Muscle of leg (tissue), 11 donors: ENCODE data around the gene MAD1L1. TPM values are rescaled to one million over a fixed set of nuclear protein-coding genes. Genes with fewer than 3 reads are reported as not detected.
A peak's percentile ranks its signal among the peaks of the same experiment; 100 is the strongest.

Source experiments
- DNase-seq: peaks from one replicate; pipeline ENCODE4 v3.0.0; 2013
- H3K27ac ChIP-seq: one replicate; pipeline ENCODE4 v1.5.1; 2013; ENCODE audit warnings: mild to moderate bottlenecking, low read length, control low read depth
- H3K27me3 ChIP-seq: one replicate; pipeline ENCODE4 v1.6.1; 2013; ENCODE audit warnings: low read length; ENCODE audit not compliant: control insufficient read depth, insufficient read depth
- H3K36me3 ChIP-seq: one replicate; pipeline ENCODE4 v1.6.1; 2013; ENCODE audit warnings: low read length; ENCODE audit not compliant: control insufficient read depth, insufficient read depth
- H3K4me1 ChIP-seq: one replicate; pipeline ENCODE4 v1.6.1; 2013; ENCODE audit warnings: low read length; ENCODE audit not compliant: control insufficient read depth, insufficient read depth
- H3K4me3 ChIP-seq: one replicate; pipeline ENCODE4 v1.5.1; 2013; ENCODE audit warnings: low read length, control low read depth
- H3K9me3 ChIP-seq: replicated peaks from 2 replicates; pipeline ENCODE4 v1.6.1; 2013; ENCODE audit warnings: low read depth, low read length; ENCODE audit not compliant: control insufficient read depth
- WGBS: methylation state at CpG from one replicate; pipeline ENCODE4 v1.1.5; 2013; ENCODE audit warnings: missing lambda C conversion rate; ENCODE audit not compliant: insufficient coverage; 5-methylcytosine and 5-hydroxymethylcytosine counted together
- polyA plus RNA-seq, 8 donors: library from polyadenylated mRNA; unstranded; fragments of 120-200 nt; gene quantifications; one replicate each; pipeline versions ENCODE4 v1.2.1 to v1.2.3, GENCODE V29; 2013; ENCODE audit warnings: inconsistent platforms in 1 of 8, low replicate concordance in 1 of 8; ENCODE audit not compliant: insufficient read length in 8 of 8, insufficient read depth in 1 of 8
- total RNA-seq: library from RNA; stranded (reverse); fragments of 120-200 nt; gene quantifications from one replicate; pipeline ENCODE4 v1.2.4, GENCODE V29; 2013

The MAD1L1 gene
- total and polyA plus RNA-seq, 9 donors, result 19.1 to 38.7 (median 21.8) TPM

GRCh38 chr7:1899196-1899595, 333.5 kb downstream of the MAD1L1 start:
- Histone ChIP-seq H3K27me3 (no peaks in the 10 kb centered on the region), H3K27ac (no peak overlapping the region), H3K36me3 (peaks cover 15% of the 10 kb centered on the region), H3K9me3 (no peaks in the 10 kb centered on the region), H3K4me1 (peaks cover 3% of the 10 kb centered on the region), H3K4me3 (no peak overlapping the region)
- DNase-seq, result no peak
- 56% methylated on average over 10 of the region's 14 CpGs for WGBS

GRCh38 chr7:1898628-1899185, 334.0 kb downstream of the MAD1L1 start:
- H3K9me3 ChIP-seq, result no peaks in the 10 kb centered on the region
- no peaks in the 10 kb centered on the region for H3K27me3 ChIP-seq
- peaks cover 17% of the 10 kb centered on the region for H3K36me3 ChIP-seq
- DNase-seq, result no peak
- WGBS, result 79% methylated on average over 24 of the region's 24 CpGs
- H3K4me1 ChIP-seq, result peaks cover 8% of the 10 kb centered on the region
- no peak overlapping the region for H3K27ac ChIP-seq
- H3K4me3 ChIP-seq, result no peak overlapping the region

- Histone ChIP-seq H3K36me3 (peaks cover 17% of the 10 kb centered on the region), H3K9me3 (no peaks in the 10 kb centered on the region), H3K4me1 (peaks cover 13% of the 10 kb centered on the region), H3K27me3 (no peaks in the 10 kb centered on the region), H3K27ac (no peak overlapping the region), H3K4me3 (no peak overlapping the region)
- 84% methylated on average over 36 of the region's 40 CpGs for WGBS
- DNase-seq, result no peak
Observed at GRCh38 chr7:1897861-1898627, 334.7 kb downstream of the MAD1L1 start.

- WGBS, result 87% methylated on average over 41 of the region's 41 CpGs
- H3K27me3 ChIP-seq, result no peaks in the 10 kb centered on the region
Observed at GRCh38 chr7:1897076-1897860, 335.5 kb downstream of the MAD1L1 start.

GRCh38 chr7:1895664-1896515, 336.9 kb downstream of the MAD1L1 start:
- Histone ChIP-seq H3K36me3 (peaks cover 17% of the 10 kb centered on the region), H3K9me3 (no peaks in the 10 kb centered on the region), H3K4me1 (peaks cover 16% of the 10 kb centered on the region), H3K27ac (no peak overlapping the region), H3K27me3 (no peaks in the 10 kb centered on the region), H3K4me3 (no peak overlapping the region)
- WGBS, result 88% methylated on average over 28 of the region's 30 CpGs
- no peak for DNase-seq

More at GRCh38 chr7:1897076-1897860, 335.5 kb downstream of the MAD1L1 start:
- Histone ChIP-seq H3K9me3 (no peaks in the 10 kb centered on the region), H3K27ac (no peak overlapping the region), H3K36me3 (peaks cover 17% of the 10 kb centered on the region), H3K4me3 (no peak overlapping the region), H3K4me1 (peaks cover 16% of the 10 kb centered on the region)
- DNase-seq, result no peak

- no peaks in the 10 kb centered on the region for H3K27me3 ChIP-seq
- H3K36me3 ChIP-seq, result peaks cover 17% of the 10 kb centered on the region
- no peak overlapping the region for H3K27ac ChIP-seq
- WGBS, result 77% methylated on average over 12 of the region's 15 CpGs
- peaks cover 16% of the 10 kb centered on the region for H3K4me1 ChIP-seq
- H3K9me3 ChIP-seq, result no peaks in the 10 kb centered on the region
- no peak for DNase-seq
- H3K4me3 ChIP-seq, result no peak overlapping the region
Observed at GRCh38 chr7:1894906-1895663, 337.7 kb downstream of the MAD1L1 start.

GRCh38 chr7:1894313-1894900, 338.3 kb downstream of the MAD1L1 start:
- H3K4me1 ChIP-seq, result peaks cover 16% of the 10 kb centered on the region
- H3K36me3 ChIP-seq, result peaks cover 17% of the 10 kb centered on the region
- no peaks in the 10 kb centered on the region for H3K9me3 ChIP-seq
- no peak overlapping the region for H3K4me3 ChIP-seq
- no peaks in the 10 kb centered on the region for H3K27me3 ChIP-seq
- DNase-seq, result no peak
- no peak overlapping the region for H3K27ac ChIP-seq
- WGBS, result 84% methylated on average over 5 of the region's 9 CpGs

- Histone ChIP-seq H3K4me1 (peaks cover 16% of the 10 kb centered on the region), H3K27me3 (no peaks in the 10 kb centered on the region), H3K4me3 (no peak overlapping the region), H3K9me3 (no peaks in the 10 kb centered on the region), H3K36me3 (peaks cover 19% of the 10 kb centered on the region), H3K27ac (no peak overlapping the region)
- DNase-seq, result no peak
- WGBS, result 90% methylated on average over 2 of the region's 5 CpGs
Observed at GRCh38 chr7:1893451-1893850, 339.3 kb downstream of the MAD1L1 start.

GRCh38 chr7:1893036-1893435, 339.7 kb downstream of the MAD1L1 start:
- Histone ChIP-seq H3K27ac (no peak overlapping the region), H3K9me3 (no peaks in the 10 kb centered on the region), H3K4me3 (no peak overlapping the region), H3K27me3 (no peaks in the 10 kb centered on the region), H3K36me3 (peaks cover 21% of the 10 kb centered on the region), H3K4me1 (peaks cover 16% of the 10 kb centered on the region)
- no CpG with 5 or more reads among the region's 11 CpGs for WGBS
- DNase-seq, result peak; percentile 54
